HG03066 (cell line): ENCODE results near the gene COPE.
"Not testable (repeated sequence)": the region's sequence is repeated elsewhere in the genome, so short reads cannot be mapped to it uniquely, and the experiment has no call there.

Experiments used
- ATAC-seq: cut with Tn5 transposase; IDR thresholded peaks from one replicate; pipeline ENCODE4 v1.9.1; 2021; ENCODE audit warnings: low read depth; ENCODE audit not compliant: unreplicated experiment

The COPE gene

GRCh38 chr19:18910801-18911436 is 8.3 kb downstream of the COPE start:
- ATAC-seq, result no peak

DNA sequence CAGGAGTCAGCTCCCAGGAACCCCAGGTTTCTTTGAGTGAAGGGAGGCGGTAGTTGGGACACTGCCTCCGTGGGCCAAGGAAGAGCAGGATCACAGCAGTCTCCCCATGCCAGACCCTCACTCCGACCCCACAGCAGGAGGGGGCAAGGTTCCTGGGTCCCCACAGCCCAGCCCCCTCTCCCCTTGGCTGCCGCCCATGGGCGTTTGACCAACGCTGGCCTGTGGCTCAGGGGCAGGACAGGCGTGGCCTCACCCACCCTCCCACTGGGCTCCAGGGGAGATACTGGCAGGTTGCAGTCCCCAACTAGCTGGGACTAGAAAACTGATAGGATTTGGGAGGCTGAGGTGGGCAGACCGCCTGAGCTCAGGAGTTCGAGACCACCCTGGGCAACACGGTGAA is 9.2 kb downstream of the COPE start:
- ATAC-seq, result no peak

- ATAC-seq, result no peak
Measured at GRCh38 chr19:18908917-18909619, 10.1 kb downstream of the COPE start.

GRCh38 chr19:18906605-18907519 is 12.3 kb downstream of the COPE start:
- ATAC-seq, result no peak

- no peak for ATAC-seq
Measured at GRCh38 chr19:18905513-18906236, 13.5 kb downstream of the COPE start.

DNA sequence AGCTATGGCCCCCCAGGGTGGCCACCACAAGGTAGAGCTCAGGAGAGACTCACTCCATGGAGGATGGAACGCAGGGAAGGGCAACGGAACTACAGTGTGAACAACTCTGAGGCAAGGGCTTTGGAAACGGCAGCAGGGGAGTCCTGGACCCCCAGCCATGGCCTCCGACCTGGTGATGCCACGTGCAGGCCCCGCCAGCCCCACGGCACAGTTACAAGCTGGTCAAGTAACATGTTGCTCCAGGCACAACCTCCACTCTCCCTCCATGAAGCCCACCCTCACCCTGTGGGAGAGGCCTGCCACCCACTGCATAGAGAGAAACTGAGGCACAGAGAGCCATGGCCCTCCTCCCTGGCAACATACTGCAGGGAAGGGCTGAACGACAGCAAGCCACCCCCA is 14.1 kb downstream of the COPE start:
- ATAC-seq, result no peak

- ATAC-seq, result no peak
Measured at GRCh38 chr19:18904334-18905057, 14.7 kb downstream of the COPE start.

DNA sequence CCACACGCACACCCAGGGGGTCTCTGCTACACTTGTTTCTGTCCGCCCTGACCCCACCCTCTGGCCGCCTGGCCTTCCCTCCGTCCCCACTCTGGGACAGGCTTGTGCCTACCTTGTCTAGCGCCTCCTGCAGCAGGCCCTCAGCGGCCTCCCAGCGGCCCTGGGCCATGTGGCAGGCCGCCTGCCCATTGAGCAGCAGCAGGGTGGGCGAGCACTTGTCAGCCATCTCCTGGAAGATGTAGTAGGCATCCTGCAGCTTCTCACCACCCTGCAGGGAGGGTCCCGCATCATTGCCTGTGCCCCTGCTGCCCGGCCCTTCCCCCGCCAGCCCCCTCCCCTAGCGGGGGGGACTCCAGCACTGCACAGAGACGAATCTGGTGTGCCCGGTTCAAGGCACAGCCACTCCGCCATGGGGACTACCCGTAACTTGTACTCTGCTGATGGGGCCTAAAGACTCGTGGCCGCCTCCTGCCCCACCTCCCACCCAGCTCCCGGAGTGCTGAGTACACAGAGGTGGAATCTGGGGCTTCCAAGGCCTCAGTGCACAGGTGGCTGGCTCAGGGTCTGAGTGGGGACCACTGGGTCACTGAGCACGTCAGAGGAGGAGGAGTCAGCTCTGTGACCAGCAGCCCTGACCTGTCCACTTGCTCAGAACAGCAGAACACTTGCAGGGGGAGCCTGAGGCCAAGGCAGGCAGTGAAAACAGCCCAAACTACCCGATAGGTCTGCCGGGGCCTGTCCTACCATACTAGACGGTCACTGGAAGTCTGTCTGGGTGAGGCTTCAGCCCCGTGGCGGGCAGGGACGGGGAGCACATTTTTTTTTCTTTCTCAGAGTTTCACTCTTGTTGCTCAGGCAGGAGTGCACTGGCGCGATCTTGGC is 15.8 kb downstream of the COPE start:
- ATAC-seq, result no peak

DNA sequence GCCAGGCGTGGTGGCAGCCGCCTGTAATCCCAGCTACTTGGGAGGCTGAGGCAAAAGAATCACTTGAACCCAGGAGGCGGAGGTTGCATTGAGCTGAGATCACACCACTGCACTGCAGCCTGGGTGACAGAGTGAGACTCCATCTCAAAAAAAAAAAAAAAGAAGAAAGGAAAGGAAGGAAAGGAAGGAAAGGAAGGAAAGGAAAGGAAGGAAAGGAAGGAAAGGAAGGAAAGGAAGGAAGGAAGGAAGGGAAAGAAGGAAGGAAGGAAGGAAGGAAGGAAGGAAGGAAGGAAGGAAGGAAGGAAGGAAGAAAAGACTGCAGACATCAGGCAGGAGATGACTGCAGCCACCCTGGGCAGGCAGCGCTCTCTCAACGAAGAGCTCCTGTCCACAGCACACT is 16.7 kb downstream of the COPE start:
- not testable (repeated sequence) for ATAC-seq

DNA sequence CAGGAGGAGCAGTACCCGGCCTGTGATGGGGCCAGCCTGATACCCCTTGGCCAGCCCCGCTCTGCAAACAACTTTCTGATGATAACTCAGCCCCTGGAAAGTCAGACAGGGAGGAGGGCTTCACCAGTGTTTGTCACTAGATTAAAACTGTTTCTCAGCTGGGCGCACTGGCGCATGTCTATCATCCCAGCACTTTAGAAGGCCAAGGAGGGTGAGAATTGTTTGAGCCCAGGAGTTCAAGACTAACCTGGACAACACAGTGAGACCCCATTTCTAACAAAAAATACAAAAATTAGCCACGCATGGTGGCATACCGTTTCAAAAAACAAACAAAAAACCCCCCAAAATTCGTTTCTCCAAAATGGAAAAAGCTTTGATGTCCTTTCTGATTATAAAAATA is 17.7 kb downstream of the COPE start:
- no peak for ATAC-seq

GRCh38 chr19:18900700-18901481 is 18.3 kb downstream of the COPE start:
- ATAC-seq, result no peak

GRCh38 chr19:18899624-18900560 is 19.3 kb downstream of the COPE start:
- ATAC-seq, result no peak

- ATAC-seq, result no peak
Measured at GRCh38 chr19:18898607-18899408, 20.4 kb downstream of the COPE start.

GRCh38 chr19:18898081-18898606 is 21.0 kb downstream of the COPE start:
- ATAC-seq, result no peak

GRCh38 chr19:18897094-18898029 is 21.8 kb downstream of the COPE start:
- no peak for ATAC-seq
